ENCODE data around the gene ZRANB1.
A peak's percentile ranks its signal among the peaks of the same experiment; 100 is the strongest.
"Not testable (repeated sequence)": the region's sequence is repeated elsewhere in the genome, so short reads cannot be mapped to it uniquely, and the experiment has no call there.

The ZRANB1 gene

GRCh38 chr10:124941823-124942222, at the start of gene ZRANB1:
Gene ZRANB1 (plus strand): TSS chr10:124942123. CDS start chr10:124942494, 371 bp downstream.
- no peak for DNase-seq (ENCODE audit: low read depth)

DNA sequence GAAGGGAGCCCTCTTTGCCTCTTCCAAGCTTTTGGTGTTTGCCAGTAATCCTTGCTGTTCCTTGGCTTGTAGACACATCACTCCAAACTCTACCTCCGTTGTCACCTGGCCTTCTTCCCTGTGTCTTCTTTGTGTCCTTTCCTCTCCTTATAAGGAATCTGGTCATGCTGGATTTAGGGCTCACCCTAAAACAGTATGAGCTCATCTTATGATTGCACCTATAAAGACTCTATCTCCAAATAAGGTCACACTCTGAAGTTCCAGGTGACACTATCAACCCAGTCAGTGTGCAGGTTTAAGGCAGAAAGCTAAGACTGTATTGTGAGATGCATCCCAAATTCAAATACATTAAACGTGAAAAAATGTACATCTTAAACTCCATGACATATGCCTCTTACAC, 49.0 kb upstream of the ZRANB1 start:
- no peak for DNase-seq (ENCODE audit: low read depth)

DNA sequence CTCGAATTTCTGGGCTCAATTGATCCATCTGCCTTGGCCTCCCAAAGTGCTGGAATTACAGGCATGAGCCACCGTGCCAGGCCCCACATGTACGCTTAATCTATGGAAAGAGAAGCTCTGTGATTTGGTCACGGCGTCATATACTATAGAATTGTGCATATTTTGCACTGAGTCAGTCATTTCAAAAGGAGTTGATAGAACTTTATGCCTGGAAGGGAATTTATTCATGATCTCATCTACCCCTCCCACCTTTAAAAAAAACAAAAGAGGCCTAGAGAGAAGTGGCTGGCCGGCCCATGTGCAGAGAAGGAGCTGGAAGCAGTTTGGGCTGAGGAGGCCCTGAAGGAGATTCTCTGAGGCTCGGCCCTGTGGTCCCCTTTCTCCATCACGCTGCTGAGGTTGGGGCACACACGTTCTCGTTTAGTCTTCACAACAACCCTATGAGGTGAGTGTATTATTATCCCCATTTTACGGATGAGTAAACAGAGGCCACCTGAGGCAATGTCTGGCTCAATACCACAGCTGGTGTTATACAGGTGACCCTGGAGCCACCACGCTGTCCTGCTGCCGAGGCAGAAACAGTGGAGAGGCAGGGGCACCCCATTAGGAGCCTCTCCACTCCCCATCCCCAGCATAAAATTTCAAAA, 47.2 kb upstream of the ZRANB1 start:
- no peak for DNase-seq (ENCODE audit: low read depth)

DNA sequence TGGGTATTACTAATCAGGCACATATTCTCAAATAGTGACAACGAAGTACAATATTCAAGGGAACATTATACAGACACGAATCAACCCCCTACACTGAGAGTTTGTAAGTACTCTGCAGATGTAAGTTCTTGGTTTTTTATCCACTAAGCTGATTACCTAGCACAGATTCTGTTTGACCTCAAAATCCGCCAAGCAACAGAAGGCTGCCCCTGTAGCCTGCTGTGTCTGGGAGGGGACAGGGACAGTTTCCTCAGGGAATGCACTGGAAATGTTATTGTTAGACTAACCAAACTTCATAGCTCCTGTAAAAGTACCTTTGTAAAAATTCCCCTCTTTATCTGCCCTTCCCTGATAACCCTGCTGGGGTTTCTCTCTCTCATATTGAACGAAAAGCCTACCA, 45.2 kb upstream of the ZRANB1 start:
- DNase-seq (ENCODE audit: low read depth): no peak

- no peak for DNase-seq (ENCODE audit: low read depth)
Measured at GRCh38 chr10:124898471-124898870, 43.5 kb upstream of the ZRANB1 start.

GRCh38 chr10:124899151-124899550, 42.8 kb upstream of the ZRANB1 start:
- DNase-seq (ENCODE audit: low read depth): no peak

DNA sequence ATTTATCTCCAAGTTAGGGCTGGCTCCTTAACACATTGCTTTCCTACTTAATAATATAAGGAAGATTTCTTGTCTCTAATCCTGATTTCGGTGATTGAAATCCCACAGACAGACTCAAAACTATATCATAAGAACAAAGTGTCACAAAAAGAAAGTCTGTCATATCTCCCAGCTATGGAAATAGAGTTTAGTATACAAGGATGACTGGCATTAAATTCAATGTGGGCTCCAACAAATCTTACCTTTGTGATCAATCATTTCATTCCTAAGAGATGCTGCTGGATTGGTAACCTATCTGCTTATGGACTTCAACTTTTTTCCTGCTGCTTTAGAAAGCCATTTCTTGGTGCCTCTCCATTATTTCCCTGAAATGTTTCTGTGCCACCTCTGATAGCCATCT, 39.5 kb upstream of the ZRANB1 start:
- no peak for DNase-seq (ENCODE audit: low read depth)

GRCh38 chr10:124903111-124903510, 38.8 kb upstream of the ZRANB1 start:
- no peak for DNase-seq (ENCODE audit: low read depth)

GRCh38 chr10:124904796-124905195, 37.1 kb upstream of the ZRANB1 start:
- DNase-seq (ENCODE audit: low read depth): no peak

DNA sequence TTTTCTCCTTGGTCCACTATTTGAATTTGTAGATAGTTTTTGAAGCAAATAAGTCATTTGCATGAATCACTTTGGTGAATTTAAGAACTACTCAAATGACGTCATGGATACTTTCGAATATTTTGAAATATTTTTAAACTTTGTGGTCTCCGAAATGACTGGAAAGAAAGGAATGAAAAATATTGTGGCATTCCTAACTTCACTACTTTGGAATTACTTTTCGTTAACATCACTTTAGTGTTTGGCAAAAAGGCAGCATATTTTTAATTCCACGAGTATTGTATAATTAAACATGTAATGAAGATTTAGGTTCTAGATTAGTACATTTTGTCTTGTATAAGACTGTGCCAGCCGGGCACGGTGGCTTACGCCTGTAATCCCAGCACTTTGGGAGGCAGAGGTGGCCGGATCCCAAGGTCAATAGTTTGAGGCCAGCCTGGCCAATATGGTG, 35.3 kb upstream of the ZRANB1 start:
- DNase-seq (ENCODE audit: low read depth): peak; percentile 92

- no peak for DNase-seq (ENCODE audit: low read depth)
Measured at GRCh38 chr10:124909563-124909962, 32.4 kb upstream of the ZRANB1 start.

GRCh38 chr10:124911124-124912067, 30.5 kb upstream of the ZRANB1 start:
- no peak for DNase-seq (ENCODE audit: low read depth)

- DNase-seq (ENCODE audit: low read depth): no peak
Measured at GRCh38 chr10:124912101-124912886, 29.6 kb upstream of the ZRANB1 start.

GRCh38 chr10:124913167-124913566, 28.8 kb upstream of the ZRANB1 start:
- no peak for DNase-seq (ENCODE audit: low read depth)

- DNase-seq (ENCODE audit: low read depth): not testable (repeated sequence)
Measured at GRCh38 chr10:124914398-124914797, 27.5 kb upstream of the ZRANB1 start.

GRCh38 chr10:124916098-124916584, 25.8 kb upstream of the ZRANB1 start:
- no peak for DNase-seq (ENCODE audit: low read depth)

GRCh38 chr10:124916585-124917427, 25.1 kb upstream of the ZRANB1 start:
- DNase-seq (ENCODE audit: low read depth): peak; percentile 56

- DNase-seq (ENCODE audit: low read depth): peak; percentile 20
Measured at GRCh38 chr10:124917428-124918190, 24.3 kb upstream of the ZRANB1 start.

- DNase-seq (ENCODE audit: low read depth): peak; percentile 68
Measured at GRCh38 chr10:124918191-124918830, 23.6 kb upstream of the ZRANB1 start.

DNA sequence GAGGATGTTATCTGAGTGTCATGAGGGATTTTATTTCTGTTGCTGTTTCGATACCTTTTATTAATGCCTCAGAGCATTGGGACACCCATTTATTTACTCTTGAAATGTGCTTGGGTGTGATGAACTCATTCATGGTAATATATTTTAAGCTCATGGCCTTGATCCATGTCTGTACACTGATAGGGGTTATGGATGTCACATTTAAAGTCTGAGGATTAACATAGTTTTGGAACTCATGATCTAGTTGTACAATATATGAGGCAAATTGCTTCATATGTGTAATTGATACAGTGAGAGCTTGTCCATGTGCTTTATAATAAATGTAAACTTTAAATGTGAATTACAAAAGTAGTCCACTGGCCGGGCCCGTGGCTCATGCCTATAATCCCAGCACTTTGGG, 23.0 kb upstream of the ZRANB1 start:
- DNase-seq (ENCODE audit: low read depth): no peak
